PC-9 (cell line): Measurements from ENCODE around the gene BET1. TPM values are rescaled to one million over a fixed set of nuclear protein-coding genes. Genes with fewer than 3 reads are reported as not detected.

Experiments used
- BruUV-seq: library from RNA; stranded (reverse); fragments of 400-500 nt; replicated peaks from 2 replicates; lab custom pipeline; 2021; lab: Mats Ljungman, UMichigan
- CTCF ChIA-PET: fragments of 300-600 bp; sonication (Branson Sonifier 250); formaldehyde crosslinking; loops from one replicate; lab custom pipeline; 2022; ENCODE audit warnings: antibody characterized with exemption; lab: Charles Lee
- POLR2A ChIA-PET: fragments of 300-600 bp; sonication (Branson Sonifier 250); formaldehyde crosslinking; loops from one replicate; lab custom pipeline; 2022; ENCODE audit warnings: antibody characterized with exemption; ENCODE audit not compliant: unreplicated experiment; lab: Charles Lee
- DNase-seq, 2 experiments: peaks; one replicate each; pipeline versions ENCODE4 v3.0.0 to v3.0.0-alpha.2; 2015 to 2022; ENCODE audit warnings: mixed read lengths in 1 of 2
- H2AFZ ChIP-seq: fragments of 200-600 bp; sonication (generic); 2 replicates; pipeline ENCODE4 v1.8.1; 2017; ENCODE audit warnings: antibody characterized with exemption
- H3F3A ChIP-seq: fragments of 200-600 bp; sonication (generic); 2 replicates; pipeline ENCODE4 v1.8.1; 2017; ENCODE audit warnings: antibody characterized with exemption, mild to moderate bottlenecking, low read depth; ENCODE audit not compliant: insufficient read depth
- H3K27ac ChIP-seq: fragments of 200-600 bp; sonication (generic); 2 replicates; pipeline ENCODE4 v1.6.1; 2016; ENCODE audit warnings: mixed run types
- H3K27me3 ChIP-seq: fragments of 200-600 bp; sonication (generic); 2 replicates; pipeline ENCODE4 v1.6.1; 2016; ENCODE audit warnings: low read depth, mixed run types; ENCODE audit not compliant: insufficient read depth
- H3K36me3 ChIP-seq: fragments of 200-600 bp; sonication (generic); 2 replicates; pipeline ENCODE4 v1.6.1; 2016; ENCODE audit warnings: low read depth, mixed run types
- H3K4me1 ChIP-seq: fragments of 200-600 bp; sonication (generic); replicated peaks from 2 replicates; pipeline ENCODE4 v1.6.1; 2016; ENCODE audit warnings: mixed run types; ENCODE audit not compliant: insufficient read depth
- H3K4me2 ChIP-seq: fragments of 200-600 bp; sonication (generic); 2 replicates; pipeline ENCODE4 v1.6.1; 2017; ENCODE audit warnings: mixed run types
- H3K4me3 ChIP-seq: fragments of 200-600 bp; sonication (generic); 2 replicates; pipeline ENCODE4 v1.6.1; 2016; ENCODE audit warnings: mixed run types
- H3K79me2 ChIP-seq: fragments of 200-600 bp; sonication (generic); 2 replicates; pipeline ENCODE4 v1.6.1; 2017; ENCODE audit warnings: low read depth, mixed run types
- H3K9me2 ChIP-seq: fragments of 200-600 bp; sonication (generic); 2 replicates; pipeline ENCODE4 v1.8.1; 2017; ENCODE audit warnings: mild to moderate bottlenecking; ENCODE audit not compliant: insufficient read depth
- H3K9me3 ChIP-seq: fragments of 200-600 bp; sonication (generic); 2 replicates; pipeline ENCODE4 v1.8.1; 2016; ENCODE audit warnings: low read depth; ENCODE audit not compliant: insufficient read depth
- H4K20me1 ChIP-seq: fragments of 200-600 bp; sonication (generic); 2 replicates; pipeline ENCODE4 v1.8.1; 2017; ENCODE audit not compliant: insufficient read depth
- CTCF ChIP-seq: fragments of 200-600 bp; sonication (generic); conservative IDR thresholded peaks from 2 replicates; pipeline ENCODE4 v1.6.1; 2017; ENCODE audit warnings: mixed run types, antibody characterized with exemption, mild to moderate bottlenecking, moderate library complexity
- EZH2 ChIP-seq: fragments of 200-600 bp; sonication (generic); IDR thresholded peaks from 2 replicates; pipeline ENCODE4 v1.8.0; 2017; ENCODE audit warnings: antibody characterized with exemption, low read depth
- intact Hi-C: fragments of 100-400 bp; cut with micrococcal nuclease; formaldehyde crosslinking; loops from one replicate; pipeline ENCODE4 v1.10.0; 2022; ENCODE audit not compliant: unreplicated experiment
- total RNA-seq: library from RNA; stranded (reverse); gene quantifications from 2 replicates; pipeline ENCODE4 v1.2.3, GENCODE V29; 2021

The BET1 gene
- total RNA-seq, 1 experiment from 2014 or later: 43.0 TPM

- CTCF ChIA-PET: no interaction called here
- Histone ChIP-seq H3K36me3 (no peaks in the 10 kb centered on the region), H4K20me1 (no peaks in the 10 kb centered on the region), H3K79me2 (no peaks in the 10 kb centered on the region), H2AFZ (no peak overlapping the region), H3K9me3 (no peaks in the 10 kb centered on the region), H3F3A (no peaks in the 10 kb centered on the region; the same call in none of the 2 replicates), H3K9me2 (no peaks in the 10 kb centered on the region), H3K4me3 (no peak overlapping the region), H3K27me3 (no peaks in the 10 kb centered on the region), H3K27ac (no peak overlapping the region), H3K4me2 (no peak overlapping the region), H3K4me1 (peaks cover 9% of the 10 kb centered on the region; the same call in 1 of the 2 replicates)
- POLR2A ChIA-PET: no interaction called here
- no peak for TF ChIP-seq EZH2
- TF ChIP-seq CTCF: no peak
- no TSS peak for BruUV-seq
- DNase-seq: no peak
- intact Hi-C loops: no loop called here
Measured at GRCh38 chr7:94048755-94049154, 44.6 kb upstream of the BET1 start.

GRCh38 chr7:94047956-94048355 lies 43.8 kb upstream of the BET1 start:
- Histone ChIP-seq H3K4me1 (peaks cover 17% of the 10 kb centered on the region; the same call in 1 of the 2 replicates), H3F3A (no peaks in the 10 kb centered on the region; the same call in none of the 2 replicates), H3K9me2 (no peaks in the 10 kb centered on the region), H3K9me3 (no peaks in the 10 kb centered on the region), H3K27me3 (no peaks in the 10 kb centered on the region), H2AFZ (no peak overlapping the region), H3K27ac (no peak overlapping the region), H3K36me3 (no peaks in the 10 kb centered on the region), H4K20me1 (no peaks in the 10 kb centered on the region), H3K79me2 (no peaks in the 10 kb centered on the region), H3K4me2 (no peak overlapping the region), H3K4me3 (no peak overlapping the region)
- TF ChIP-seq CTCF: no peak
- no peak for TF ChIP-seq EZH2
- ChIA-PET POLR2A (no interaction called here), CTCF (no interaction called here)
- no peak for DNase-seq
- intact Hi-C loops: no loop called here
- BruUV-seq: no TSS peak

- no peak overlapping the region for H3K4me2 ChIP-seq
- CTCF ChIA-PET: no interaction called here
- POLR2A ChIA-PET: no interaction called here
- no TSS peak for BruUV-seq
- no peak for TF ChIP-seq EZH2
- TF ChIP-seq CTCF: no peak
- DNase-seq: no peak
- intact Hi-C loops: no loop called here
- no peak overlapping the region for H2AFZ ChIP-seq
- no peak overlapping the region for H3K27ac ChIP-seq
- H3F3A ChIP-seq: no peaks in the 10 kb centered on the region; the same call in none of the 2 replicates
- H3K9me2 ChIP-seq: no peaks in the 10 kb centered on the region
- H3K4me3 ChIP-seq: no peak overlapping the region
- H3K4me1 ChIP-seq: peaks cover 18% of the 10 kb centered on the region; the same call in 1 of the 2 replicates
- H3K27me3 ChIP-seq: no peaks in the 10 kb centered on the region
- no peaks in the 10 kb centered on the region for H3K36me3 ChIP-seq
- H4K20me1 ChIP-seq: no peaks in the 10 kb centered on the region
- H3K79me2 ChIP-seq: no peaks in the 10 kb centered on the region
- no peaks in the 10 kb centered on the region for H3K9me3 ChIP-seq
Measured at GRCh38 chr7:94045581-94045980, 41.4 kb upstream of the BET1 start.
